Osteoblast (primary cell): ENCODE measurements around the gene MB21D2. TPM values are rescaled to one million over a fixed set of nuclear protein-coding genes. Genes with fewer than 3 reads are reported as not detected.

ENCODE experiments used
- DNase-seq: peaks from one replicate; pipeline ENCODE4 v3.0.0; 2011; ENCODE audit warnings: low spot score, mixed read lengths; ENCODE audit not compliant: insufficient read length; ENCODE audit errors: missing footprints
- H2AFZ ChIP-seq: 2 replicates; pipeline ENCODE4 v1.6.0; 2011; ENCODE audit warnings: mild to moderate bottlenecking, low read length
- H3K27ac ChIP-seq: 2 replicates; pipeline ENCODE4 v1.5.1; 2011; ENCODE audit warnings: mild to moderate bottlenecking, low read depth, low read length, moderate library complexity
- H3K27me3 ChIP-seq: 2 replicates; pipeline ENCODE4 v1.6.0; 2012; ENCODE audit warnings: mild to moderate bottlenecking, control low read depth, inconsistent platforms, low read length, moderate library complexity; ENCODE audit not compliant: insufficient read depth
- H3K36me3 ChIP-seq: 2 replicates; pipeline ENCODE4 v1.5.1; 2011; ENCODE audit warnings: mild to moderate bottlenecking, low read length, control low read depth, moderate library complexity; ENCODE audit not compliant: insufficient read depth
- H3K4me1 ChIP-seq: 2 replicates; pipeline ENCODE4 v1.5.1; 2011; ENCODE audit warnings: mild to moderate bottlenecking, low read length, control low read depth, moderate library complexity; ENCODE audit not compliant: insufficient read depth
- H3K4me2 ChIP-seq: 2 replicates; pipeline ENCODE4 v1.6.0; 2011; ENCODE audit warnings: mild to moderate bottlenecking, low read length; ENCODE audit not compliant: insufficient read depth
- H3K4me3 ChIP-seq: fragments of 200-600 bp; sonication (generic); 3 replicates; pipeline ENCODE4 v1.5.1; 2012; ENCODE audit warnings: mild to moderate bottlenecking, low read length, inconsistent platforms; ENCODE audit not compliant: insufficient read depth
- H3K79me2 ChIP-seq: 2 replicates; pipeline ENCODE4 v1.6.0; 2012; ENCODE audit warnings: mild to moderate bottlenecking, low read length, control low read depth, inconsistent platforms; ENCODE audit not compliant: insufficient read depth
- H3K9me3 ChIP-seq: 2 replicates; pipeline ENCODE4 v1.5.1; 2011; ENCODE audit warnings: low read depth, low read length, control low read depth
- H4K20me1 ChIP-seq: 2 replicates; pipeline ENCODE4 v1.6.0; 2012; ENCODE audit warnings: mild to moderate bottlenecking, low read length, control low read depth; ENCODE audit not compliant: insufficient read depth
- total RNA-seq: library from RNA; depleted of rRNA; stranded (reverse); fragments of >200 nt; gene quantifications from 2 replicates; pipeline ENCODE4 v1.2.3, GENCODE V29; 2012
- TF ChIP-seq, protein P1 (sequence below): IDR thresholded peaks from 2 replicates; pipeline ENCODE4 v1.5.1; 2011; ENCODE audit warnings: mild to moderate bottlenecking, low read depth, low read length, moderate library complexity; ENCODE audit errors: extremely low read depth

The MB21D2 gene
- total RNA-seq, 1 donor = 6.5 TPM

DNA sequence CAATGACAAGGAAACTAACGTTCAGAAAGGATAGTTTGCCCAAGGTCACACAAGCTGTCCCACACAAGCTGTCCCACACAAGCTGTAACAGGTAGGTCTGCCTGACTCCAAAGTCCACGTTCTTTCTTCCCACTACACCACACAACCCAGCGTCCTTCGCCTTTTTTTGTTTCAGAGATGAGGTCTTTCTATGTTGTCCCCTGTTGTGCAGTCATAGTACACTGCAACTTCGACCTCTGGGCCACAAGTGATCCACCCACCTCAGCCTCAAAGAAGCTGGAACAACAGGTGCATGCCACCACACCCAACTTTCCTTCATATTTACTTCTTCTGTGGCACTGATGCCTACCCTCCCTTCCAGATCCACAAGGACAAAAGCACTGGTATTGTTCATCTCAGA, 21.4 kb downstream of the MB21D2 start:
- Histone ChIP-seq H3K4me1 (peaks cover 27% of the 10 kb centered on the region), H3K27me3 (no peaks in the 10 kb centered on the region), H4K20me1 (peaks cover 2% of the 10 kb centered on the region), H3K4me2 (no peak overlapping the region), H2AFZ (no peak overlapping the region), H3K79me2 (peaks cover 39% of the 10 kb centered on the region), H3K9me3 (no peaks in the 10 kb centered on the region), H3K4me3 (no peak overlapping the region), H3K36me3 (no peaks in the 10 kb centered on the region), H3K27ac (no peak overlapping the region)
- no peak for DNase-seq
- TF ChIP-seq, protein P1, sequence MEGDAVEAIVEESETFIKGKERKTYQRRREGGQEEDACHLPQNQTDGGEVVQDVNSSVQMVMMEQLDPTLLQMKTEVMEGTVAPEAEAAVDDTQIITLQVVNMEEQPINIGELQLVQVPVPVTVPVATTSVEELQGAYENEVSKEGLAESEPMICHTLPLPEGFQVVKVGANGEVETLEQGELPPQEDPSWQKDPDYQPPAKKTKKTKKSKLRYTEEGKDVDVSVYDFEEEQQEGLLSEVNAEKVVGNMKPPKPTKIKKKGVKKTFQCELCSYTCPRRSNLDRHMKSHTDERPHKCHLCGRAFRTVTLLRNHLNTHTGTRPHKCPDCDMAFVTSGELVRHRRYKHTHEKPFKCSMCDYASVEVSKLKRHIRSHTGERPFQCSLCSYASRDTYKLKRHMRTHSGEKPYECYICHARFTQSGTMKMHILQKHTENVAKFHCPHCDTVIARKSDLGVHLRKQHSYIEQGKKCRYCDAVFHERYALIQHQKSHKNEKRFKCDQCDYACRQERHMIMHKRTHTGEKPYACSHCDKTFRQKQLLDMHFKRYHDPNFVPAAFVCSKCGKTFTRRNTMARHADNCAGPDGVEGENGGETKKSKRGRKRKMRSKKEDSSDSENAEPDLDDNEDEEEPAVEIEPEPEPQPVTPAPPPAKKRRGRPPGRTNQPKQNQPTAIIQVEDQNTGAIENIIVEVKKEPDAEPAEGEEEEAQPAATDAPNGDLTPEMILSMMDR = no peak

DNA sequence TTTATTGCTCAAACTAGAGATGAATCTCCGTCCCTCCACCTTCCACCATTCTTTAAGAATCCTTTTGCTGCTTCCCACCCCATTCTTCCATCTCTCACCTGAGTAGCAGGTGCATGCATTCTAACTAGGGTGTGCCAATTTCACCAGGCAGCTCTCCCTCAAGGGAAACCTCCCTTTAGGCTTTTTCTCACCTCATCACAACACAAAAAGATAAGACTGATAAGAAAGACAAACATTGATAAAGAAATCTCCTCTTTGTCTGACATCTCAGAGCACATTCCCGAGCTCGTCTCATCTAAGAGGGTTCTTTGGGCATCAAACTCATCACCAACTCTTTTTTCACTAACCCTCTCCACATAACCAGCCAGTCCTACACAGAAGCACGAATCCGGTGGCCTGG, 23.0 kb downstream of the MB21D2 start:
- Histone ChIP-seq H3K4me3 (no peak overlapping the region), H4K20me1 (peaks cover 1% of the 10 kb centered on the region), H3K4me2 (no peak overlapping the region), H3K36me3 (no peaks in the 10 kb centered on the region), H3K9me3 (no peaks in the 10 kb centered on the region), H2AFZ (no peak overlapping the region), H3K27ac (no peak overlapping the region), H3K79me2 (peaks cover 45% of the 10 kb centered on the region), H3K27me3 (no peaks in the 10 kb centered on the region), H3K4me1 (peaks cover 25% of the 10 kb centered on the region)
- TF ChIP-seq, protein P1 = no peak
- DNase-seq = no peak

GRCh38 chr3:192892981-192893700, 24.5 kb downstream of the MB21D2 start:
- peaks cover 36% of the 10 kb centered on the region for H3K4me1 ChIP-seq

More at GRCh38 chr3:192892981-192893700, 24.5 kb downstream of the MB21D2 start:
- Histone ChIP-seq H3K36me3 (no peaks in the 10 kb centered on the region), H3K9me3 (no peaks in the 10 kb centered on the region), H3K4me2 (peak overlapping the region; percentile 79), H3K4me3 (peak overlapping the region; percentile 51), H3K27me3 (no peaks in the 10 kb centered on the region), H4K20me1 (no peaks in the 10 kb centered on the region), H3K27ac (peak overlapping the region; percentile 83), H2AFZ (peak overlapping the region; percentile 24), H3K79me2 (peaks cover 41% of the 10 kb centered on the region)
- TF ChIP-seq, protein P1 = no peak
- no peak for DNase-seq
